Measurements from ENCODE around the gene CCDC198.

The CCDC198 gene, protein sequence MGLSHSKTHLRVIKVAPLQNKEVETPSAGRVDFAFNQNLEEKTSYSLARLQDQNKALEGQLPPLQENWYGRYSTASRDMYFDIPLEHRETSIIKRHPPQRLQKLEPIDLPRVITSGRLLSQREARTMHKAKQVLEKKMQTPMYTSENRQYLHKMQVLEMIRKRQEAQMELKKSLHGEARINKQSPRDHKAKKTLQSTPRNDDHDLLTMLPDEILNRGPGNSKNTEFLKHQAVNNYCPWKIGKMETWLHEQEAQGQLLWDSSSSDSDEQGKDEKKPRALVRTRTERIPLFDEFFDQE

DNA sequence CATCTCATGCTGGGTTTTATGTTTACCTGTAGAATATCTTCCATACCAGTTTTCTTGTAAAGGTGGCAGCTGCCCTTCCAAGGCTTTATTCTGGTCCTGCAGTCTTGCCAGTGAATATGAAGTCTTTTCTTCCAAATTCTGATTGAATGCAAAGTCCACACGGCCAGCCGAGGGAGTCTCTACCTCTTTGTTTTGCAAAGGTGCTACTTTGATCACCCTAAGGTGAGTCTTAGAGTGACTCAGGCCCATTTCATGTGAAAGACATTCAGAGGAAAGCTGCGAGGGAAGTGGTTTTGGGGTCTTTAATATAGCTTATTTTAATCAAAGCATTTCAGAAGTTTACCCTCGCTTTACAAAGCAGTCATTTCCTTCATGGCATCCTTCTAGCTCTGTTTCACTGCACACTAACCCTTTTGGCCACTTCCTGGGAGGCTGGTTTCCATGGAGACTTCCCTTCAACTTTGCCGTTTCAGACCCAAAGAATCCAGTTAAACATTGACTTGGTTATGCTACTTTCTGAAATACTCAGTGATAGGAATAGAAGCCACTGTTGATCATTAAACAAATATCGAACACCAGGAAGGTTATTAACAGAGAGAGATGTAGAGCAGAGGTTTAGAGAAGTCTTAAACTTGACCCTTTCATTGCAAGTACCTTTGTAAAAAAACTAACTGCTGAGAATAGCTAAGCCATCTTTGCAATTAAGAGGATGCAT is at the start of gene CCDC198:
Gene CCDC198 (minus strand): TSS at position 391 of the 715 bp plus-strand sequence. CDS start 142 bp downstream, at position 249.
- DNase-seq = no peak

DNA sequence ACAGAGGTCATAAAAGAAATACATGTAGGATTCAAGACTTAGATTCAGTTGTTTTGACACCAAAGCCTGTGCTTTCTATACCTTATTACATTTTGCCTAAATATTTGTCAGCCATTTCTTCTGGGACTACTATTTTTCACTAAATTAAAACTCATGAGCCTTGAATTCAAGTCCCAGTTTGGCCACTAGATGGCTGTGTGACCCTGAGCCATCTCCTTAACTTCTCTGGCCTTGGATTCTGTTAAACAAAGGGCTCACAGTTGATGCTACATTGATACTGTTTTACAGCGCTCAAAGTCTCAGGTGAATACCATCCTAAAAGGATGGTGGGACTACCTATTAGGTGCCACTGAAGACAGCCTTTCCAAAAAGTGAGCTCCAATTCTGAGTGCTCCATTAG is 39.6 kb upstream of the CCDC198 start:
- peak; percentile 1 for DNase-seq

DNA sequence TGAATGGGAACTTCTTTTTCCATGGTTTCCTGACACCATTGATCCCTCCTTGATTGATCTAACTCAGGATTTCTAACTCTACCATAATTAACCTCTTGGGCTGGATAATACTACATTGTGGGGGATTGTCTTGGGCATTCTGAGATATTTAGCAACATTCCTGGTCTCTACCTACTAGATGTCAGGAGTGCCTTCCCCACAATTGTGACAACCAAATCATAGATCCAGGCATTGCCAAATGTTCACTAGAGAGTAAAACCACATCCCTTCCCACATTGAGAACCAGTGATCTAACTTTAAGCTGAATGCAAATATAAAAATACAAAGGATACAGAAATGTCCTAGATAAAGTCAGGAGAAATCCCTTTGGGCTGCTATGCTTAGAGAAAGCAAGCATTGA is 36.9 kb upstream of the CCDC198 start:
- DNase-seq = no peak

DNA sequence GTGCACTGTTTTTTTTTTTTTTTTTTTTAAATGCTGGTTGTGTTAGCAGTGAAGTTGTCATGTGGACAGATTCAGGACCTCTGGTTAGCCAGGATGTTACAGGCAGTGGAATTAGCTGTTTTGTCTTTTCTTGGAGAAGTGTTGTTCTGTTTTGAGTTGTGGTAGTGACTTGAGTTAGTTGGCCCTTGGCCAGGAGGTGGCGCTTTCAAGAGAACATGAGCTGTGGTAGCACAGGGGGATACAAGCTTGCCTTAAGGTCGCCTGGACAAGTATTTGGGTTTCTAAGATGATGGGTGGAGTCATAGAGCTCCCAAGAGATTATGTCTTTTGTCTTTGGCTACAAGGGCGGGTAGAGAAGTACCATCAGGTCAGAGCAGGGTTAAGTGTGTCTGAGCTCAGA is 33.3 kb upstream of the CCDC198 start:
- no peak for DNase-seq

DNA sequence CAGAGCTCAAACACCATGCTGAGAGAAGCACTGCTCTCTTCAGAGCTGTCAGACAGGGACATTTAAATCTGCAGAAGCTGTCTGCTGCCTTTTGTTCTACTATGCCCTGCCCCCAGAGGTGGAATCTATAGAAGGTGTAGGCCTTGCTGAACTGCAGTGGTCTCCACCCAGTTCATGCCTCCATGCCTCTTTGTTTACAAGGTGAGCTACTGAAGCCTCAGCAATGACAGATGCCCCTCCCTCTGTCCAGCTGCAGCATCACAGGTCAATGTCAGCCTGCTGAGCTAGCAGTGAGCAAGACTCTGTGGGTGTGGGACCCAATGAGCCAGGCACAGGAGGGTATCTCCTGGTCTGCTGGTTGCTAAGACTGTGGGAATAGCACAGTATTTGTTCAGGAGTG is 25.4 kb upstream of the CCDC198 start:
- no peak for DNase-seq

DNA sequence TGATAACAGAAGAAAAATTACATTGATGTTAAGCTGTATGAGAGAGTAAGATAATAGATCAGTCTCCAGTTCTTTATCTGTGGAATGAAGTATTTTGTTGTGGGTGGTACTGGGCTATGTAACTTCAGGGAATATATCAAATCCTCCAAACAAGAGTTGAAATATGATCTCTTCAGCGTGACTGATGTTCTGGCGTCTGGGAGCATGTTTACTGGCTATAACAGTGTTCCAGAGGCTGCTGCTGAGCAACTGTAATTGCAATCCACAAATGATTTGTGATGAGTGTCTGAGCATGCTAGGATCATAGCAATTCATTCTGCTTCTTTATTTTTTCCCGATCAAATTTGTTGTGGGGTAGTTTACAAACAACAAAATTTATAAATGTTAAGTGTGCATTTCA is 18.6 kb upstream of the CCDC198 start:
- DNase-seq = no peak

DNA sequence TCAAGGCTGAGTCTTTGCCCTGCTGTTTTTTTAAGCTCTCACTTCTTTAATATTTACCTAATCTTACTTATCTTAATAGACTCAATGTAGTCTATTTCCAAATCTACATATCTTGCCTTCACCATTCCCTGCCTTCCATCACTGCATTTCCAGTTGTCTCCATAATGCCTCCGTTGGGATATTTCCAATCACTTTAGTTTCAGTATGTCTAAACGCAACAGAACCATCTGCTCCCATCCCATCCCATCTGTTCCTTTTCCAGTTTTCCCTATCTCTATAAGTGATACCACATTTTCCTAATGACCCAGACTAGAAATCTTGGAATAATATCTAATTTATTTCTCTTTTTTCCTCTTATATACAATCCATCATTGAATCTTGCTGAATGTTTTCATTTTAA is 15.1 kb upstream of the CCDC198 start:
- DNase-seq = no peak

DNA sequence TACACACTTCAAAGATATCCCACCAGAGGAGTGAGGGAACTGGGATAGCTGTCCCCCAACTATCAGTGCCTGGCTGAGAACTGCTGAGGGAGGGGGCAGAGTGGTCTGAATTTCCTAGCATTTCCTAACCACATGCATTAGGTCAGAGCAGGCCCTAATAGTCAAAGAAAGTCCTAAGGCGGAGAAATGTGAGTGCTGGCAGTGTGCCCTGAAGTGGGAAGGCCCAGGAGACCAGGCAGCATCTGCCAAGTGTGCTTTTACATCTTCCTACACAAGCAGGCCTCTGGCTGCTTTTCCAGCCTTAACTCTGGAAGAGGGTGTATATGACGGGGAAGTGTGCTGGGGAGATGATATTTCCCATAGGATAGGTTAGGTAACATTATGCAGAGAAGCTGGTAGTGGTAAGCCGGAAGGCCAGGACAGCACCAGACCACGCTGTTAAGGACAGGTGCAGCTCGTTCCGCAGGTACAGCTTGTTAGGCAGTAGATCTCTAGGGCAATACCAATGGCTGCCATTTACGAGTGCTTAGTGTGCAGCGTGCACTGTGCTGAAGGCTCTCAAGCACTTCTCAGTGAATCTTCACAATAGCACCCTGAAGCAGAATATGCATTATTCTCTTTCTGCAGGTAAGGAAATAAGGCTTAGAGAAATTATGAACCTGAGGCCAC is 9.1 kb upstream of the CCDC198 start:
- DNase-seq = no peak

DNA sequence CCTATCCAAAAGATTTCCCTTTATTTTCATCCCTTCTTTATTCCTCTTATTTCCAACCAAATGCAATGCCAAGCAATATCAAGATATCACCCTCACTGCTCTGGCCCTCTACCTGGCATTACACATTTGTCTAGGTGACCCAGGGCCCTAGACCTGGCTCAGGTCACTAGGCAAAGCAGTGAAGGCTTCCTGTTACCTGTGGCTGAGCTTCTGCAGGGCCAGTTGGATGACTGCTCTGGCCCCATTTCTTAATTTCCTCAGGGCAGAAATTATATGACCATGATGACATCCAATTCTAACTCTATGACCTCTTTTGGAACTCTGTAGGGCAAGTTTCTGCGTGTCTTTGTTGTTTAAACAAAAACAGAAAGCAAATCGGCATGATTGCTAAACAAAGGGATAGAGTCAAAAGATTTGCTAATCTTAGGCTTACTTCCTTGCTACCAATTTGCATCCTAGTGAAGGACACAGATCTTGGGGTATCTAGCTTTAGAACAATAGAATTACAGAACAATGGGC is 7.4 kb upstream of the CCDC198 start:
- no peak for DNase-seq

DNA sequence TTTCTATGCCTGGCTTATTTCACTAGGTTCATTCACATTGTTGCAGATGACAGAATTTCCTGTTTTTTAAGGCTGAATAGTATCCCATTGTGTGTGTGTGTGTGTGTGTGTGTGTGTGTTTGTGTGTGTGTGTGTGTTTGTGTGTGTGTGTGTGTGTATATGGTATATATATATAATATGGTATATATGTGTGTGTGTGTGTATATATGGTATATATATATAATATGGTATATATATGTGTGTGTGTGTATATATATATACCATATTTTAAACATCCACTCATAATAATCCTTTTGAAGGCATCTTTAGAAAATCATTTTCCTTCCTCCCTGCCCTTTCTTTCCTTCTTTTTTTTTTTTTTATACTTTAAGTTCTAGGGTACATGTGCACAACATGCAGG is 5.0 kb upstream of the CCDC198 start:
- no peak for DNase-seq

DNA sequence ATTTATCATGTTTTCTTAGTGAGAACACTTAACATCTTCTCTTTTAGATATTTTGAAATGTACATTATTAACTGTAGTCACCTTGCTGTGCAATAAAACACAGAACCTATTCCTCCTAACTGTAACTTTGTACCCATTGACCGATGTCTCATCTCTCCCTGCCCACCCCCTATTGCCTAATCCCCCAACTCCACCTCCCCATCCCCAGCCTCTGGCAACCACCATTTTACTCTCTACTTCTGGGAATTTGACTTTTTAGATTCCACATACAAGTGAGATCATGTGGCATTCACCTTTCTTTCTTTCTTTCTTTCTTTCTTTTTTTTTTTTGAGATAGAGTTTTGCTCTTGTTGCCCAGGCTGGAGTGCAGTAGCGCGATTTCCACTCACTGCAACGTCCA is 4.4 kb upstream of the CCDC198 start:
- no peak for DNase-seq

DNA sequence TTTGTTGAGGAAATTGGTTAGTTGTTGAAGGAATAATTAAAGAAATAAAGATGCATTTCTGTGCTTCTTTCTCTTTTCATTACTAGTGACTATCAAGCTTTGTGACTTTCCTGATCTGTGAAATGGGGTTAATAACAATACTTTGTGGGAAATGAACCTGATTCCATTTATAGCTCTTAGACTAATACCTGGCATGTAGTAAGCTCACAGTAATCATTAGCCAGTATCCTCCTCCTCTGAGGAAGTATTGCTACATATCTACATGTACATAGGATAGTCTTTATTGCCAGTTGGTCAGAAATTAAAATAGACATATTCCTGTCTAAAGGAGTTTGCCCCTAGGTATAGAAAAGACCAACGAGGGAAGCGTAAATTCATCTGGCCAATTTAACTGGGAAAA is 1.8 kb upstream of the CCDC198 start:
- DNase-seq = no peak

DNA sequence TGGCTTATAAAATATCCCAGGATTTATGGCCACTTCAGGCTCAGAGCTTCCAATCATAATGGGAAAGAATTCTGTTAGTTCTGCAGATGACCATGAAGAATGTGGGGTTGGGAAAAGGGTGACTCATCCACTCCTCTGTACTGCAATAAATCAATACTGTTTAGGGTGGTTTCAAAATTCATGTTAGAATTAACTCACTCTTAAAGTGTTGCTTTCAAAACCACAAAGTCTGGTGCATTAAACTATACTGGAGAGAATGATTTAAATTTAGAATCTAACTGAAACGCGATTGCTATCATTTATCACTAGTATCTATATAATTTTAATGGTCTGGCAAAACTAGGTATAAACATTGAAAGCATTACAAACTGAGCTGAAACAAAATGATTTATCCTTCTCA is 798 bp downstream of the CCDC198 start:
- no peak for DNase-seq

DNA sequence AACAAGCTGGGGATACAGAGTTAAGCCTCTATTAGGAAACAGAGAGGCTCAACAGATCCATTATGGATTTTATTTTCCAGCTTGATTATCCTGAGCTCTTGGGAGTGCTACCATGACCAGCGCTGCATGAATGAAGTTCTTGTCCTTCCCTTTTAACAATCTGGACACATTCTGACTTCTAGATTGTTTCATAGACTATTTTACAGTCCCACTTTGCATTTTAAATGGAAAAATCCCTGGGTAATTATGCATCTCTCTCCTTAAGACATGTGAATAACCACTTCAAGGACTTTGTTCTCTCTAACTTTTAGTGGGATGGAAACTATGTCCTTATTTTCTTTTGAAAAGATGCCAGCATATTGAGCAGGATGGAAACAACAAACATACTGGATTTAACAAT is 2.0 kb downstream of the CCDC198 start:
- DNase-seq = no peak

DNA sequence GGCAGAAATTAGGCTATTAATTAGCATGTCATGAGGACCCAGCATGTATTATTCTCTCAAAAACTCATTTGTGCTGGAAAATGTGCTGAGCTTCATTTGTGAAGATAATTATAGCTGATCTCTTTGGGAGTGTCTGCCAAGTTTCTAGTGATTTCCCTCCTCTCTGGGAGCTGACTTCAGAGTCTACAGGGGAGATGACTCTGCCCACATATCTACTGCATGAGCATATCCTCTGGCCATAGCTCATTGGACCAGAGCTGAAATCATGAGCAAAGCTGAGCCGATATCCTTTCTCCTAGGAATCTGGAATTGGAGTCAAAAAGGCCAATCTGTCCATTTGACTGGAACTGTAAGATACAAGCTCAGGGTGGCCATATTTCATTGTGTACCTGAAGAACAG is 5.9 kb downstream of the CCDC198 start:
- DNase-seq = no peak

DNA sequence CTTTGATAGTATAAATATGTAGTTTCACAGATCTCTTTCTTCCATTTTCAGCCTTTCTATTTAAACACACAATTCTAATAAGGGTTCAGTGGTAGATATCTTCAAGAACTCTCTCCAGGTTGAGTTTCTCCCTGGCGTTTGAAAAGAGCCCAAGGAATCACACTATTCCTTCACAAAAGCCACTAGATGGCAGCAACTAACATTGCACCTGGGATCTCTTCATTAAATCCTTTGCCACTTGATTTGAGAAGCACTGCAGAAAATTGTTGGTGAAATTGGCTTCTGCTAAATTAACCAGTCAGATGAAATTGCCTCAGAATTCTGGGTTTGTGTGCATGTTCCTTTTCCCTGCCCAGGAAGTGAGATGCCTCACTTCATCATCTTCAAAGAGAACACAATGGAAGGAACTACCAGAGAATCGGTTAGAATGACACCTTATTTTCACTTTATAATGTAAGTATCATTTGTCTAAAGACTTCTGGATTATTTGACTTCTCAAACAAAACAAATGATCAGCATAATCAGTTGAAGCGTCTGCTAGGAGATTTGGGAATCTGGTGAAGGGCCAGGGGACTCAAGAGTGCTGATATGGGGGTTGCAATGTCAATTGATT is 6.8 kb downstream of the CCDC198 start:
- DNase-seq = peak; percentile 43

DNA sequence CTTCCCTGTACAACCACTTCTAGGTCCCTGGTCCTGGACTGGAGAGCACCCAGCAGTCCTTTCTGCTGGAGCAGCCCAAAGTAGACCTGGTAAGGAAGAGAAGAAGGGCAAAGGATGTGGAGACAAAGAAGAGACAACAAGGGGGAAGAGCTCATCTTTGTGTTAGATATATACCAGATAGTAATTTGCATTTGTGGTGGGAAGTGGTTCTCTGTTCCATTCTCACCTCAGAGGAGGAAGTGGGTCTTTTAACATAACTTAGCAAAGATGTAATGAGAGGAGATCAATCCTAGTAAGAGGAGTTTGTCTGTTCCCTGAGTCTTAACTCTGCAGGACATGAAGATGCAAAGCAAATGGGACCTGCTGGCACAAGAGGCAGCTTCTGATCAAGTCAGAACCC is 8.0 kb downstream of the CCDC198 start:
- no peak for DNase-seq

DNA sequence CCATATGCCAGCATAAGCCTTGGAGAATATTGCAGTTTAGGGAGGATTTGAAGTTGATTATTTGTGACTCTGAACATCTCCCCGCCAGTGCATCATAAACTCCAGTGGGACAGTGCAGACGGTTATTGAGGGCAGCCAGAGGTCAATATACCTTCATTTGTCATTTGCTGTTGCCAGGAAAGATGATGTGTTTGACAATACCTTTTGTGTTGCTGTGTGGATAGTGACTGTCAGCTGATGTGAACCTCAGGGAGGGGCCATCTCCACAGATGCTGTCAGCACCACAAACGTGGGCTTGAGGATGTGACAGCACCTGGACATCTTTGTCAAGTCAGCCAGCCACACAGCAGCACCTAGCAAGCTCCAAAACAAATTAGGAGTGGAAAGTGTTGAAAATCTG is 11.5 kb downstream of the CCDC198 start:
- DNase-seq = no peak

DNA sequence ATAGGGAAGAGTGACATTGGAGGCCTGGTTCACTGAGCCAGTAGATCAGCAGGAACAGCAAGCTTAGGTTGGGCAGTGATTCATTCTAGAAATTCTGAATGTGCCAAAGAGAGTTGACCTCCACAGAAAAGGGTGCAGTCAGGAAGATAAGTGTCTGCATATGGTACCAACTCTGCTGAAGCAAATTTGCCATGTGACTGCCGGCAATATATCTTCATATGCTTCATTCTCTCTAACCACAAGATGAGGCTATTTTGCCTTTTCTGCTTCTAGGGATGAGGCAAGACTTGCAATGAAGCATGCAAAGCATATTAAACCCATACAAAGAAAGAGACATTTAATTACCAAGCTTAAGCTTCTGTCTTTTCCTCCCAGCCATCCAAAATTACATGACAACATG is 13.6 kb downstream of the CCDC198 start:
- no peak for DNase-seq

DNA sequence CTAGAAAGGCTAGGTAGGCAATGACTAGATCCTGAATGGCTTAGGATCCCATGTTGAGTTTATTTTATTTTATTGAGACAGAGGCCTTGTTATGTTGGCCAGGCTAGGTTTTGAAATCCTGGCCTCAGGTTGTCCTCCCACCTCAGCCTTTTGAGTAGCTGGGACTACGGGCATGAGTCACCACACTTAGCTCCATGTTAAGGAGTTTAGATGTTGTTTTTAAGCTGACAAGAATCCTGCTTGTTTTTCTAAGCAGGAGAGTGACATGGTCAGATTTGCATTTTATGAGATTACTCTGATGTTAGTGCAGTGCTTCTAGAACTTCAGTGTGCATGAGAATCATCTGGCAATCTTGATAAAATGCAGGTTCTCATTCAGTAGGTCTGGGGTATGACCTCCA is 14.5 kb downstream of the CCDC198 start:
- no peak for DNase-seq

DNA sequence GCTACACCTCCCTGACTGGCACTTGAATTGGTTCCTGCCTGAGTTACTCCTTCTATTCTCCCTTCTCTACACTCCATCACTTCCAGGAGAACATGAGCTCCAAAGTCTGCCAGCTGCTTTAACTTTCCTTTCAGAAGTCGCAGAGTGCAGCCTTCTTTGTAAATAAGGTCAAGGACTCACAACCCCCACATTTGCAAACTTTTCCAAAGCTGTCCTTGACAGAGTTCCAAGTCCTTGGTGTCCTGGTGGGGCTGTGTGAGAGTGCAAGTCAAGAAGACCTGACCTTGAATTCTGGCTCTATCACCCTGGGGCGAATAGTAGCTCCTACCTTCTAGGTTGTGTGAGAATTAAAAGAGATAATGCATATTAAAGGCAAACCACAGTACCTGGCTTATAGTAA is 15.6 kb downstream of the CCDC198 start:
- DNase-seq = no peak

DNA sequence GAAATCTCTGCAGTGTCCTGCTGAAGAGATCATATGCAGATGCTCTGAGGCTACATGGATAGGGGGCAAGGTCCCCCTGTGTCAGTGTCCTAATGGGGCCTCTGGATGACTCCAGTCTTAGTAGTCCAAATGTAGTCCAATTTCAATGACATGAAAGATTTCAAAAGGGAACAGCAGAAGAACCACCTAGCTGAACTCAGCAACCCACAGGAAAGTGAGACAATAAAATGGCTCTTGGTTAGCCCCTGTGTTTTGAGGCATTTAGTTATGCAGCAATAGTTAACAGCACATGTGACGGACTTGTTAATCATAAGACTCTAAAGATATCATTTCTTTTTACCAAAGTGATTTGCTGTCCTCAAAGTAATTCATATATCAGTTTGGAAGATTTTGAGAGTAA is 22.7 kb downstream of the CCDC198 start:
- no peak for DNase-seq

DNA sequence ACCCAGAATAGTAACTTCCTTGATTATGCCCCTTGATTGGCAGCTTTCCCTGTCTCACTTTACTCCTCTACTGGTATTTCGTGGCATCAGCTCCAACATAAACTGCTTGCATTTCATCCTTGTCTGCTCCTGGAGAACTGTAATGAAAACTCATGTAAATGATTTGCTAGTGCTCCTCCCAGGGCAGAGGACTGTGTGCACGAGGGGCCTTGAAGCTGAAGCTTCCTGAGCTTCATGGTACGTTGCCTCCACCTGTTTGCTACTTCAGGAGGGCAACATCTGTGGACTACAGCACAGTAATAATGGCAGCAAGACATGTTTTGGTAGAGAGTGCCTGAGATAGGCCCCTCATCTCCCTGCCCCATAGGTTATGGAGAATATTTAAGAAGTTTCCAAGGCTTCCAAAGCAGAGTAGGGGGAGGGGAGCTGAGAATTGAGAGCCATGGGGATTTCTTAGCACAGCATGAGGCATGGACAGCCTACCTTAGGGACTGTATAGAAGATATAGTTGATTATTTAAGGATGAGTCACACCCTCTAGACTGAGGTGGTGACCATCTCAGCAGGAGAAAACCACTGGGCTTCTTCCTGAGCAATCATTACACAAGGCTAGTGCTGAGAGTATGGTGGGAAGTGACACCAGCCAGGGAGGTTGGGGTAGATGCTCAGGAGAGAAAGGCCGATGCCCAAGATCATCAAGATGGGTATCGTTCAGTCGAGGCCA is 29.5 kb downstream of the CCDC198 start:
- no peak for DNase-seq

All from OCI-M1 (cell line).